ENCODE measurements around the gene KLKB1. TPM values are rescaled to one million over a fixed set of nuclear protein-coding genes. Genes with fewer than 3 reads are reported as not detected.

The KLKB1 gene
- total and polyA plus RNA-seq, 7 donors = 0.36 to 3.9 (median 0.66) TPM

GRCh38 chr4:186216465-186217024 is 10.8 kb upstream of the KLKB1 start:
- intact Hi-C loops (cut with DNase I) = no loop called here
- WGBS, 2 donors = 78% methylated on average over 8 of the region's 8 CpGs
- H3K9me3 ChIP-seq = no peaks in the 10 kb centered on the region
- no peaks in the 10 kb centered on the region for H3K27me3 ChIP-seq
- H3K27ac ChIP-seq = no peak overlapping the region
- no peaks in the 10 kb centered on the region for H3K36me3 ChIP-seq
- no peak for TF ChIP-seq POLR2AphosphoS5 (IDR thresholded peaks at IDR 0.05)
- no peak for TF ChIP-seq CTCF (IDR thresholded peaks at IDR 0.05)
- no peak for TF ChIP-seq EP300 (IDR thresholded peaks at IDR 0.05)
- no peak for TF ChIP-seq POLR2A (IDR thresholded peaks at IDR 0.05)
- no peak overlapping the region for H3K4me3 ChIP-seq
- no peaks in the 10 kb centered on the region for H3K4me1 ChIP-seq
- DNase-seq = no peak

DNA sequence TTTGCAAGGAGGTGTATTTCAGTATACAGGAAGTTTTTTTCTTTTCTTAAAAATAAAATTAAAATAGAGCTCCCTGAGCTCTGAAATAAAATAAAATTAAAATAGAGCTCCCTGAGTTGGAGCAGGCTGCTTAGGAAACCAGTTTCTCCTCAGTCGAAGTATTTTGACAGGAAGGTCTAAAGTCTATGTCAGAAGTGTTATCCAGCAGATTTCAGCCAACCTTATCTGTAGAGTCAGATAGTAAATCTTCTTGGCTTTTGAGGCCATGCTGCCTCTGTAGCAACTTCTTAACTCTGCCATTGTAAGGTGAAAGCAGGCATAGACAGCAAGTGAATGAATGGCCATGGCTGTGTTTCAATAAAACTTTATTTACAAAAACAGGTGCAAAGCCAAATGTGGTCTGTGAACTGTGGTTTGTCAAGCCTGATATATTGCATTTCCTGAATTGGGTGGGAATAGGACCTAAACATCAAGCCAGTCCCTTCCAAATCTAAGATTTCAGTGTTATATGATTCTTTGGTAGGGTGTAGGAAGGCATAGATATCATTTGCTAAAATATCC is 9.5 kb upstream of the KLKB1 start:
- H3K36me3 ChIP-seq = no peaks in the 10 kb centered on the region
- intact Hi-C loops (cut with DNase I) = no loop called here
- no peak for DNase-seq
- 34 to 67% methylated on average over 1 of the region's 1 CpG for WGBS, 2 donors
- no peaks in the 10 kb centered on the region for H3K9me3 ChIP-seq
- no peak overlapping the region for H3K27ac ChIP-seq
- no peaks in the 10 kb centered on the region for H3K27me3 ChIP-seq
- no peaks in the 10 kb centered on the region for H3K4me1 ChIP-seq
- H3K4me3 ChIP-seq = no peak overlapping the region
- TF ChIP-seq POLR2A (IDR thresholded peaks at IDR 0.05) (no peak), POLR2AphosphoS5 (IDR thresholded peaks at IDR 0.05) (no peak), CTCF (IDR thresholded peaks at IDR 0.05) (no peak), EP300 (IDR thresholded peaks at IDR 0.05) (no peak)

- intact Hi-C loops (cut with DNase I) = no loop called here
- Histone ChIP-seq H3K27ac (no peak overlapping the region), H3K9me3 (peaks cover 0 to 3% (median 1%) of the 10 kb centered on the region in 4 donors), H3K27me3 (no peaks in the 10 kb centered on the region), H3K4me3 (no peak overlapping the region), H3K36me3 (no peaks in the 10 kb centered on the region), H3K4me1 (no peaks in the 10 kb centered on the region)
- no peak for TF ChIP-seq POLR2AphosphoS5 (IDR thresholded peaks at IDR 0.05)
- no peak for TF ChIP-seq EP300 (IDR thresholded peaks at IDR 0.05)
- no peak for TF ChIP-seq POLR2A (IDR thresholded peaks at IDR 0.05)
- 60 to 85% methylated on average over 1 of the region's 1 CpG for WGBS, 2 donors
- DNase-seq = no peak
These were observed 5.7 kb upstream of the KLKB1 start for GRCh38 chr4:186221624-186222023.

GRCh38 chr4:186225848-186226247 is 1.5 kb upstream of the KLKB1 start:
- Histone ChIP-seq H3K36me3 (no peaks in the 10 kb centered on the region), H3K27me3 (no peaks in the 10 kb centered on the region), H3K4me1 (peaks cover 0 to 4% (median 2%) of the 10 kb centered on the region in 4 donors), H3K4me3 (no peak overlapping the region), H3K9me3 (peaks cover 0 to 3% (median 1%) of the 10 kb centered on the region in 4 donors), H3K27ac (no peak overlapping the region)
- intact Hi-C loops (cut with DNase I) = no loop called here
- TF ChIP-seq POLR2AphosphoS5 (IDR thresholded peaks at IDR 0.05) (no peak), EP300 (IDR thresholded peaks at IDR 0.05) (no peak)
- no peak for DNase-seq

GRCh38 chr4:186226521-186227189 is 652 bp upstream of the KLKB1 start:
- TF ChIP-seq CTCF (IDR thresholded peaks at IDR 0.05) (no peak), POLR2AphosphoS5 (IDR thresholded peaks at IDR 0.05) (no peak), POLR2A (IDR thresholded peaks at IDR 0.05) (no peak), EP300 (IDR thresholded peaks at IDR 0.05) (no peak)
- Histone ChIP-seq H3K9me3 (peaks cover 0 to 3% (median 1%) of the 10 kb centered on the region in 4 donors), H3K27me3 (no peaks in the 10 kb centered on the region), H3K36me3 (no peaks in the 10 kb centered on the region), H3K27ac (no peak overlapping the region), H3K4me3 (no peak overlapping the region), H3K4me1 (peaks cover 0 to 4% (median 2%) of the 10 kb centered on the region in 4 donors)
- intact Hi-C loops (cut with DNase I) = no loop called here
- 93 to 94% methylated on average over 3 of the region's 3 CpGs for WGBS, 2 donors
- no peak for DNase-seq
